ENCODE data around the gene CAMKV.

Gene CAMKV

DNA sequence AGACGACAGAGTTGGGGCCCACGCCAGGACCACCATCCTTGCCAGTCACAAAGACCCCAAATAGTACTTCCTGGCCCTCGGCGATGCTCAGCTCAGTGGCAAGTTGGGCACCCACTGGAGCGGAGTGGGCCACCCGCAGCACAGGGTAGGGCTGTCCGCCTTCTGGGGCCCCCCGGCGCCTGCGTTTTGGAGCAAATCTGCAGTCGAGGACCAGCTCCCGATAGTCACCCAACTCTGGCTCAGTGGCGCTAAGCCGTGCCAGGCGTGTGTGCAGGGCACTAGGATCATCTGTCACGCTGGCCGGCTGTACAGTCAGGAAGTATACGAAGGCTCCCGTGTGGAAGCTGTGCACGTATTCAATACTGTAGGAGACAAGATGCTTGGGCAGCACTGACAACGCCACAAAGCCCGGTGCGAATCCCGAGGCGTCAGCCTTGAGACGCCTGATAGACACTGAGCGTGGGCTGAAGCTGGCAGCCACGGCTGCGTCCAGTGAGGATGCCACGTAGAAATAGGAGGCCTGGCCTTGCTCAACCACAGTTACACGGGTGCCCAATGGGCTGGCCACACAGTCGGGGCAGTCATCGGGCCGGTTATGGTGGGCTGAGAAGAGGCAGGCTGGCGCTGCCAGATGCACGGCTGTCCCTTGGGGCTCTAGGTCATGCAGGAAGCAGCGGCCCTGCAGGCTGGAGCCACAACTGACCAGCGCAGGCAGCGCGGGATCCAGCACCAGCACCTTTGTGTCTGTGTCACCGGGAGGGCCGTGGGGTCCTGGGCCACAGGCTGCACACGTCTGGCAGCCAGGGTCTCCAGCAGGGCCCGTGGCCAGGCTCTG is 33.0 kb upstream of the CAMKV start:
- H3K4me3 ChIP-seq (ENCODE audit: low read length): no peak overlapping the region
- TF ChIP-seq ZNF274 (IDR thresholded peaks at IDR 0.05; ENCODE audit: low read depth, low read length): no peak

DNA sequence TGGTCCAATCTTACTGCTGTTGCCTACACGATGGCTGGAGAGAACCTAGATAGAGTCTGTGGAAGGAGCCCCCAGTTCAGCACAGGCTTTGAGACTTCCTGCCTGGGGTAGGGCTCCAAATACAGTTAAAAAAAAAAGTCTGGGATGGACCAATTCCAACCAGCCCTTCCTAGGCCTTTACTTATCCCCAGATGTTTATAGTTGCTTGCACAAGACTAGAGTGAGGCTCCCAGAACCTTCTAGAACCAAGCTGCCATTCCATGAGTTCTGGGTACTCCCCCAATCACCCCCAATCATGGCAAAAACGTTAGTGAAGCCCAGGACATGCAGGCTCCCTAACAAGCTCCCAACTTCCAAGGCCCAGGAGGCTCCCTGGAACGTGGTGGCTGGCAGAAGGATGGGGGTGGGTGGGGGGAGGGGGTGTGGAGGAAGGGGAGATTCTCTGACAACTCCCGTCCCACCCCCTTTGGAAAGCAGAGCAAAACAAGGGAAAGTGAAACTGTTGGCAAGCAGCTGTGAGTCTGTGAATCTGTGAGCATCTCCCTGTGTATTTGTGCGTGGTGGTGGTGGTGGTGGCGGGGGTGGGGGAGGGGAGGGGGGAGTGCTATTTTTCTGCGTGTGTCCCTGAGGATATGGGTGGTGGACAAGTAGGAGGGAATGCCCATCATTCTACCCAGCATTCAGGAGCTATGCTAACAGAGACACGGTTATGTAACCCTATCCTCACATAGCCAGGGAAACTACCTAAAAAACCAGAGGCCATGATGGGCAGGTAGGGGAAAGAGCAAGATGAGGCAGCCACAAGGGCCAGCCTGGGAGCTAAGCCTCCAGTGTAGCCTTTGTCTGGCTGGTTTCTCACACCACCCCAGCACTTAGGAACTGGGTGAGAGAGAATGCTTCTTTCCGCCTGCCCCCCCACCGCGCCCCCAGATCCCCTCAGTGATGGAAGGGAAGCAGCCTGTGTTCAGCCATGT is 31.9 kb upstream of the CAMKV start:
- no peak for TF ChIP-seq ZNF274 (IDR thresholded peaks at IDR 0.05; ENCODE audit: low read depth, low read length)
- H3K4me3 ChIP-seq (ENCODE audit: low read length): no peak overlapping the region

GRCh38 chr3:49900491-49901153 is 30.9 kb upstream of the CAMKV start:
- TF ChIP-seq ZNF274 (IDR thresholded peaks at IDR 0.05; ENCODE audit: low read depth, low read length): no peak
- no peak overlapping the region for H3K4me3 ChIP-seq (ENCODE audit: low read length)

DNA sequence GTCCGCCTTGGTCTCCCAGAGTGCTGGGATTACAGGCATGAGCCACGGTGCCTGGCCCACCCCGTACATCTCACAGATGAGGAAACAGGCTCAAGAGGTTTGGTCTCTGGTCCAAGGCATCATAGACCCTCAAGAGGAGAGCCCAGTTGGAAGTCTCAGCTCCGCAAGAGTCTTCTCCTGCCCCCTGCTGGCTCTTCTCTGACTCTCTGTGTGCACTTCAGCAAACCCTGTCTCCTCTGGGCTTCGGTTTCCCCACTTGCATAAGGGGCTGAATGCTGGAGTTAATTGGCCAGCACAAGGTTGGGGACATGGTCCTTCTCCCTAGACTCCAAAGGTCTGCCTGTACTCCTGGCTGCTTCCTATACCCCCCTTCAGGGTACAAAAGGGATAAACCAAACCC is 30.1 kb upstream of the CAMKV start:
- no peak for TF ChIP-seq ZNF274 (IDR thresholded peaks at IDR 0.05; ENCODE audit: low read depth, low read length)

GRCh38 chr3:49898991-49899390 is 29.3 kb upstream of the CAMKV start:
- H3K4me3 ChIP-seq (ENCODE audit: low read length): no peak overlapping the region
- no peak for TF ChIP-seq ZNF274 (IDR thresholded peaks at IDR 0.05; ENCODE audit: low read depth, low read length)

More for the DNA sequence above, 30.1 kb upstream of the CAMKV start:
- H3K4me3 ChIP-seq (ENCODE audit: low read length): no peak overlapping the region

DNA sequence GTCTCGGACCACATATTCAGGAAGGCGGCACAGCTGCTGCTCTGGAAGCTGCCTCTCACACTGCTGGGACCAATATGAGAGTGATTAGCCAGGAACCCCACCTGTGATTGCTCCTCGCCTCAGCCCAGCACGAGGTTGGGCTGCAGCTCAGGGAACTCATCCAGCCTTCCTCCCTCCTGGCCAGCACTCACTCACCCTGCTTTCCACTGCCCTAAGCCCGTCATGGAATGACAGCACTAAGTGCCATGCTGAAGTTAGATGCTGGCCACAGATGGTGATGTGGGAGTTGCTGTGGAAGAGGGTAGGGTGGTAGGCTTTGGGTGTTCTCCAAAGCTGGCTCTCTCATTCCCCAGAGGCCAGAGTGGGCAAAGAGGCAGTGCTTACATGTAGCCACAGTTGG is 26.6 kb upstream of the CAMKV start:
- no peak overlapping the region for H3K4me3 ChIP-seq (ENCODE audit: low read length)
- TF ChIP-seq ZNF274 (IDR thresholded peaks at IDR 0.05; ENCODE audit: low read depth, low read length): no peak

DNA sequence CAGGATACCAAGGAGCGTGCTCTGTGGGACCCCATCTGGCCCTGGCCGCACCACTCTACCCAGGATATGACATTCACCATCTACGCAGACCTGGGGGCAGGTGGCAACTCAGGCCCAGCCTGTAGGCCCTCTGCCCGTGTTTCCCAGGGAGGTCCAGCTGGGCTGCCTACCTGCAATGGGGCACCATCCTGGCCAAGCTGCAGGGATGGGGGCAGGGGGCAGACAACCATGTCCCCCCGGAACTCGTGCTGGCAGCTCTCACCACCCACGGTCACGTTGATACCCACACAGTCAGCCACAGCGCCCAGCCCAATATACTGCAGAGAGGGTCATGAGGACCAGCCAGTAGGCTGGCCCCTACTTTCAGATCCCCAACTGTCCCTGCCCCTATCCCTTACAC is 26.1 kb upstream of the CAMKV start:
- no peak overlapping the region for H3K4me3 ChIP-seq (ENCODE audit: low read length)
- TF ChIP-seq ZNF274 (IDR thresholded peaks at IDR 0.05; ENCODE audit: low read depth, low read length): no peak

GRCh38 chr3:49889296-49889695 is 19.6 kb upstream of the CAMKV start:
- no peak overlapping the region for H3K4me3 ChIP-seq (ENCODE audit: low read length)
- no peak for TF ChIP-seq ZNF274 (IDR thresholded peaks at IDR 0.05; ENCODE audit: low read depth, low read length)

GRCh38 chr3:49886922-49887265 is 17.2 kb upstream of the CAMKV start:
- H3K4me3 ChIP-seq (ENCODE audit: low read length): no peak overlapping the region
- TF ChIP-seq ZNF274 (IDR thresholded peaks at IDR 0.05; ENCODE audit: low read depth, low read length): no peak

- no peak for TF ChIP-seq ZNF274 (IDR thresholded peaks at IDR 0.05; ENCODE audit: low read depth, low read length)
- H3K4me3 ChIP-seq (ENCODE audit: low read length): no peak overlapping the region
Measured at GRCh38 chr3:49883998-49884397, 14.3 kb upstream of the CAMKV start.

DNA sequence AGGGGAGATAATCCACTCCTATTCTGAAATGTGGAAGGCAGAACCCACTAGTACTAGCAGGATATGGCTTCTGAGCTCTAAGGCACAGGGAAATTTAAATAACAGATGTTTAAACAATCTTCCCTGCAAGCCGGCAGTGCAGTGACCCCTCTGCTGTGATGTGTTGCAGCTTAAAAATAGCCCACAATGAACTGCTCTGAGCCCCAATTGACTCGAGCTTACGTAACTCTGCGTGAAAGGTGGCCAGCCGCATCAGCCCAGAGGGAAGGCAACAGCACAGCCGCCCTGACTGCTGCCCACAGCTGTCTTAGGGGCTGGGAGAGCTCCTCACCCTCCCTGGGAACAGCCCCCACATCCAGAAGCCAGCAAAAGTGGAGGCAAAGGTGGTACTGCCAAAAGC is 12.5 kb upstream of the CAMKV start:
- TF ChIP-seq ZNF274 (IDR thresholded peaks at IDR 0.05; ENCODE audit: low read depth, low read length): no peak
- no peak overlapping the region for H3K4me3 ChIP-seq (ENCODE audit: low read length)

DNA sequence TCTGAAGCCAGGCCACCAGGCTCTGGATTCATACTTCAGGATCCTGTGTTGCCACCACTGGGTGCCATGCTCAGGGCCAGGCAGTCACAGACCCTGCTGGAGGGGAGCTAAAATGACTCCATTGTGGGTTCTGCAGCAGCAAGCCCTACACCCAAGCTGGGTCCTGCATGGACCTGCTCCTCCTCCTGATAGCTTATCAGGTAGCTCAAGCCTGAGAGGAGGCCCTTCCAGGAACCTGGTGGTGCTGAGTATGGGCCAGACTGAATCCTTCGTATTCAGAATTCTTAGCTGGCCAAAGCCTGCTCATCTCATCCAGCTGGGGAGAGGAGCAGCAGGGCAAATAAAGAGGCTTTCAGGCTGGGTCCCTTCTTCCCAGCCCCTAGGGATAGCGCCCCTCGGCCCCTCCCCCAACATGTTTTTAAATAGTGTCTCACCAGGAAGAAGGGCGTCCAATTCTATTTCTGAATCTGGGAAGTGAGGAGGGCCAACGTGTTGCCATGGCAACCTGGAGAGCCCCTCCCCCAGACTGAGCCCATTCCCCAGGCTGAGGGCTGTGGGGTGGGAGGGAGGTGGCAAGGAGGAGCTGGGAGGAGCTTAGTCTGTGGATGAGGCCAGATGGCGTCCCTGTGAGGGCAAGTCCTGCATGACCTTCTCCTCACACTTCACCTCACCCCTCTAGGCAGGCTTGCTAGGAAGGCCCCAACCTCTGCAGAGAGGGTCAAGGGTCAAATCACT is 11.0 kb upstream of the CAMKV start:
- H3K4me3 ChIP-seq (ENCODE audit: low read length): no peak overlapping the region
- TF ChIP-seq ZNF274 (IDR thresholded peaks at IDR 0.05; ENCODE audit: low read depth, low read length): no peak

DNA sequence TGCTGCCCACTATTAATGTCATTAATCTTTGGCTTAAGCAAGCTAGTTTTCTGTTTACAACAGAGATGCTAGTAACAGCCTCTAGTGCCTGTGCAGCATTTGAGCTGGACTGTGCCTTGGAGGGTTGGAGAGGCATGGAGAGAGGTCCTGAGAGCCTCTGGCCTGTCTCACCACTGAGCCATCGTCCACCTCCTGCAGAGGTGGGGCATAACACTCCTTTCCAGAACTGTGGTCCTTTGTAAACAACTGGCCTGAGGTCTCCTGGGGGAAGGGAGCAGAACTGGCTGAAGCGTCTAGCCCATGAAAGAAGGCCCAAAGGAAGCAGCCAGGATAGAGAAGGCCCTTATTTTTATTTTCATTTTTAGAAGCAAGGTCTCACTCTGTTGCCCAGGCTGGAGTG is 10.0 kb upstream of the CAMKV start:
- TF ChIP-seq ZNF274 (IDR thresholded peaks at IDR 0.05; ENCODE audit: low read depth, low read length): no peak
- H3K4me3 ChIP-seq (ENCODE audit: low read length): no peak overlapping the region

DNA sequence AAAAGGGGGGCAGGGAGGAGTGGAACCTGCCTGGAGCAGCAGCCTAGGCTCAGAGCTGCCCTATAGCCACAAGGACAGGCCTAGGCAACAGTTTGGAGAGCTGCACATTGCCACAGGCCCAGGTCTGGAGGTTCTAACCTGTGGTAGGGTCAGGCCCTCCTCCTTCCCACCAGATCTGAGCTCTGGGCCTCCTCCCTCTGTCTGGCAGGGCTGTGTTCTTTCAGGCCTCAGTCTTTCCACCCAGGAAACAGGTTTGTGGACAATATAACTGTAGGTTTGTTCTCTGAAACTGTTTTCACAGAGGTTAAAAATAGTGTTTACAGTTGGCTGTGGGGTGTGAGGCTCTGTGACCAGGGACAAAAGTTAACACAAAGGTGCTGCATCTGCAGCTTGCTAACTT is 9.0 kb upstream of the CAMKV start:
- H3K4me3 ChIP-seq (ENCODE audit: low read length): no peak overlapping the region
- TF ChIP-seq ZNF274 (IDR thresholded peaks at IDR 0.05; ENCODE audit: low read depth, low read length): no peak
